H1 (cell line): ENCODE results near the gene SCP2. TPM values are rescaled to one million over a fixed set of nuclear protein-coding genes. Genes with fewer than 3 reads are reported as not detected.

Source experiments
- CTCF ChIA-PET: fragments of 300-600 bp; sonication (Branson Sonifier 250); formaldehyde crosslinking; loops from one replicate; lab custom pipeline; 2021; ENCODE audit not compliant: partially characterized antibody; lab: Charles Lee
- POLR2A ChIA-PET: fragments of 300-600 bp; sonication (Branson Sonifier 250); formaldehyde crosslinking; loops from one replicate; lab custom pipeline; 2021; ENCODE audit warnings: inconsistent platforms; ENCODE audit not compliant: partially characterized antibody; lab: Charles Lee
- DNase-seq, 2 experiments: peaks; one replicate each; pipeline versions ENCODE4 v3.0.0 to v3.0.0-alpha.2; 2010 to 2022; ENCODE audit warnings: low spot score in 2 of 2, low read depth in 1 of 2, mixed read lengths in 1 of 2
- FAIRE-seq: peaks from 2 replicates; lab custom pipeline; 2011; peaks lifted over from hg19 to GRCh38; lab: Jason Lieb, UNC
- H2AFZ ChIP-seq: 2 replicates; pipeline ENCODE4 v1.8.1; 2012; ENCODE audit warnings: low read length, inconsistent platforms
- H2AK5ac ChIP-seq: 2 replicates; pipeline ENCODE4 v1.6.1; 2013; ENCODE audit warnings: low read depth, low read length
- H2BK120ac ChIP-seq: replicated peaks from 2 replicates; pipeline ENCODE3; 2013; ENCODE audit warnings: low read depth, low read length, inconsistent platforms
- H2BK12ac ChIP-seq: 2 replicates; pipeline ENCODE4 v1.6.1; 2013; ENCODE audit warnings: low read depth, low read length
- H2BK15ac ChIP-seq: 2 replicates; pipeline ENCODE4 v1.6.1; 2013; ENCODE audit warnings: low read length
- H2BK20ac ChIP-seq: 2 replicates; pipeline ENCODE4 v1.6.1; 2013; ENCODE audit warnings: low read length
- H2BK5ac ChIP-seq: 2 replicates; pipeline ENCODE4 v1.6.1; 2013; ENCODE audit warnings: low read depth, low read length
- H3K14ac ChIP-seq: 2 replicates; pipeline ENCODE4 v1.6.1; 2013; ENCODE audit warnings: inconsistent platforms; ENCODE audit not compliant: insufficient read length
- H3K18ac ChIP-seq: 2 replicates; pipeline ENCODE4 v1.6.1; 2013; ENCODE audit warnings: low read length; ENCODE audit errors: extremely low read depth
- H3K23ac ChIP-seq: 2 replicates; pipeline ENCODE4 v1.6.1; 2013; ENCODE audit warnings: inconsistent platforms; ENCODE audit not compliant: insufficient read length
- H3K23me2 ChIP-seq: 2 replicates; pipeline ENCODE4 v1.6.1; 2013; ENCODE audit warnings: low read depth, low read length
- H3K27ac ChIP-seq: 2 replicates; pipeline ENCODE4 v1.6.1; 2011; ENCODE audit warnings: low read depth, low read length, inconsistent platforms
- H3K27me3 ChIP-seq, 4 experiments: replicated peaks in 1 of 4; 1 replicate in 1 of 4; 2 replicates in 3 of 4; pipeline versions ENCODE4 v1.6.1 to v1.8.1; 2011 to 2013; ENCODE audit warnings: low read length in 3 of 4, mild to moderate bottlenecking in 3 of 4, inconsistent platforms in 2 of 4, mixed read lengths in 2 of 4, moderate library complexity in 1 of 4; ENCODE audit not compliant: control insufficient read depth in 3 of 4, insufficient read depth in 3 of 4; ENCODE audit errors: extremely low read depth in 1 of 4
- H3K36me3 ChIP-seq, 4 experiments: 2 replicates each; pipeline versions ENCODE4 v1.6.1 to v1.8.1; 2011 to 2013; ENCODE audit warnings: mild to moderate bottlenecking in 4 of 4, low read length in 3 of 4, moderate library complexity in 2 of 4, control low read depth in 1 of 4, inconsistent platforms in 1 of 4; ENCODE audit not compliant: insufficient read depth in 4 of 4, control insufficient read depth in 2 of 4
- H3K4ac ChIP-seq: replicated peaks from 2 replicates; pipeline ENCODE3; 2013; ENCODE audit warnings: low read length, low read depth, mixed read lengths, inconsistent platforms; ENCODE audit not compliant: insufficient read length
- H3K4me1 ChIP-seq, 4 experiments: replicated peaks in 1 of 4; 1 replicate in 1 of 4; 2 replicates in 3 of 4; pipeline versions ENCODE4 v1.6.1 to v1.8.1; 2011 to 2013; ENCODE audit warnings: low read length in 3 of 4, inconsistent platforms in 2 of 4, mixed read lengths in 1 of 4; ENCODE audit not compliant: insufficient read depth in 4 of 4, control insufficient read depth in 3 of 4
- H3K4me2 ChIP-seq, 2 experiments: 2 replicates each; pipeline versions ENCODE4 v1.6.1 to v1.8.1; 2011 to 2013; ENCODE audit warnings: low read depth in 2 of 2, low read length in 2 of 2, control low read depth in 1 of 2, inconsistent platforms in 1 of 2, mild to moderate bottlenecking in 1 of 2; ENCODE audit not compliant: insufficient read depth in 1 of 2
- H3K4me3 ChIP-seq, 4 experiments: fragments of 200-600, 300-600 bp in 1 of 4; sonication (generic), shearing (Covaris generic), sonication (Bioruptor Twin) in 1 of 4; 2 replicates each; pipeline versions ENCODE4 v1.5.1 to v1.8.1; 2011 to 2016; ENCODE audit warnings: low read length in 4 of 4, low read depth in 3 of 4, control low read depth in 2 of 4, inconsistent platforms in 2 of 4, mild to moderate bottlenecking in 2 of 4, mixed read lengths in 1 of 4, moderate library complexity in 1 of 4; ENCODE audit not compliant: insufficient read depth in 2 of 4; ENCODE audit errors: extremely low read depth in 1 of 4
- H3K56ac ChIP-seq: replicated peaks from 2 replicates; pipeline ENCODE3; 2013; ENCODE audit warnings: low read depth, mild to moderate bottlenecking, mixed read lengths, low read length, inconsistent platforms; ENCODE audit not compliant: insufficient read length
- H3K79me1 ChIP-seq: 2 replicates; pipeline ENCODE4 v1.6.1; 2013; ENCODE audit warnings: low read depth, low read length, control low read depth
- H3K79me2 ChIP-seq, 2 experiments: 2 replicates each; pipeline versions ENCODE4 v1.6.1 to v1.8.1; 2012 to 2013; ENCODE audit warnings: low read length in 2 of 2, mild to moderate bottlenecking in 2 of 2, inconsistent platforms in 1 of 2; ENCODE audit not compliant: insufficient read depth in 2 of 2, control insufficient read depth in 1 of 2
- H3K9ac ChIP-seq, 4 experiments: replicated peaks in 1 of 4; 1 replicate in 1 of 4; 2 replicates in 3 of 4; pipeline versions ENCODE4 v1.6.1 to v1.8.1; 2011 to 2013; ENCODE audit warnings: low read depth in 3 of 4, low read length in 3 of 4, control low read depth in 2 of 4, mild to moderate bottlenecking in 2 of 4, moderate library complexity in 2 of 4, inconsistent platforms in 1 of 4; ENCODE audit errors: extremely low read depth in 1 of 4
- H3K9me3 ChIP-seq, 2 experiments: 2 replicates each; pipeline versions ENCODE4 v1.6.1 to v1.8.1; 2012 to 2013; ENCODE audit warnings: mild to moderate bottlenecking in 2 of 2, moderate library complexity in 2 of 2, control low read depth in 1 of 2, inconsistent platforms in 1 of 2, low read depth in 1 of 2, low read length in 1 of 2, mixed read lengths in 1 of 2; ENCODE audit not compliant: insufficient read depth in 2 of 2
- H4K20me1 ChIP-seq, 2 experiments: replicated peaks in 1 of 2; 2 replicates each; pipeline versions ENCODE3 to v1.8.1; 2011 to 2013; ENCODE audit warnings: inconsistent platforms in 2 of 2, low read length in 2 of 2, mild to moderate bottlenecking in 1 of 2; ENCODE audit not compliant: insufficient read depth in 2 of 2, control insufficient read depth in 1 of 2
- H4K5ac ChIP-seq: 2 replicates; pipeline ENCODE4 v1.6.1; 2013; ENCODE audit warnings: low read length, low read depth, mixed read lengths, inconsistent platforms; ENCODE audit not compliant: insufficient read length
- H4K8ac ChIP-seq: 2 replicates; pipeline ENCODE4 v1.8.0; 2013; ENCODE audit warnings: mild to moderate bottlenecking, moderate library complexity, low read length, inconsistent platforms; ENCODE audit not compliant: insufficient read depth; ENCODE audit errors: extremely low read depth
- H4K91ac ChIP-seq: replicated peaks from 2 replicates; pipeline ENCODE3; 2013; ENCODE audit warnings: low read length, mixed read lengths, inconsistent platforms; ENCODE audit not compliant: insufficient read length
- CHD1 ChIP-seq: IDR thresholded peaks from 2 replicates; pipeline ENCODE4 v1.6.1; 2012; ENCODE audit warnings: low read depth, low read length, improper control_type of control experiment
- CREB1 ChIP-seq: IDR thresholded peaks from 2 replicates; pipeline ENCODE4 v1.6.1; 2012; ENCODE audit warnings: inconsistent platforms
- EGR1 ChIP-seq: IDR thresholded peaks from 2 replicates; pipeline ENCODE4 v1.6.1; 2011; ENCODE audit warnings: low read depth, low read length, borderline replicate concordance
- EP300 ChIP-seq, 2 experiments: IDR thresholded peaks; 1 replicate in 1 of 2; 2 replicates in 1 of 2; pipeline ENCODE4 v1.6.1; 2011 to 2012; ENCODE audit warnings: low read depth in 2 of 2, low read length in 2 of 2, mild to moderate bottlenecking in 2 of 2, borderline replicate concordance in 1 of 2, inconsistent platforms in 1 of 2, moderate library complexity in 1 of 2
- FOSL1 ChIP-seq: IDR thresholded peaks from 2 replicates; pipeline ENCODE4 v1.6.1; 2011; ENCODE audit warnings: mild to moderate bottlenecking, low read depth, low read length, moderate library complexity; ENCODE audit not compliant: insufficient read depth
- KDM1A ChIP-seq: fragments of 200-600, 300-600 bp; sonication (generic); IDR thresholded peaks from 2 replicates; pipeline ENCODE4 v1.7.1; 2016; ENCODE audit warnings: mild to moderate bottlenecking, low read length, borderline replicate concordance
- MAFK ChIP-seq: IDR thresholded peaks from 2 replicates; pipeline ENCODE4 v1.6.1; 2012; ENCODE audit warnings: low read depth, mild to moderate bottlenecking, improper control_type of control experiment, low read length
- NANOG ChIP-seq: IDR thresholded peaks from 2 replicates; pipeline ENCODE4 v1.6.1; 2011; ENCODE audit warnings: low read length, low read depth, mild to moderate bottlenecking, inconsistent platforms; ENCODE audit not compliant: insufficient read depth, poor library complexity, severe bottlenecking
- POU5F1 ChIP-seq: IDR thresholded peaks from 2 replicates; pipeline ENCODE4 v1.6.1; 2011; ENCODE audit warnings: low read depth, mild to moderate bottlenecking, low read length, moderate library complexity
- SP2 ChIP-seq: IDR thresholded peaks from 2 replicates; pipeline ENCODE4 v1.6.1; 2012; ENCODE audit warnings: mild to moderate bottlenecking, low read length, inconsistent platforms
- SUZ12 ChIP-seq: fragments of 200-600 bp; sonication (generic); IDR thresholded peaks from 2 replicates; pipeline ENCODE4 v1.6.1; 2012; ENCODE audit warnings: mild to moderate bottlenecking, inconsistent platforms, low read length, moderate library complexity, mixed read lengths
- TAF1 ChIP-seq: IDR thresholded peaks from 2 replicates; pipeline ENCODE4 v1.6.1; 2011; ENCODE audit warnings: mild to moderate bottlenecking, low read depth, low read length
- WGBS, 2 experiments: shearing (Covaris generic) in 1 of 2; methylation state at CpG; one replicate each; pipeline versions ENCODE4 v1.1.6 to v1.1.7; 2013 to 2015; ENCODE audit warnings: low lambda C conversion rate in 2 of 2, mixed read lengths in 2 of 2, inconsistent platforms in 1 of 2, low coverage in 1 of 2, missing lambda C conversion rate in 1 of 2; ENCODE audit not compliant: insufficient replicate concordance in 2 of 2, insufficient coverage in 1 of 2, insufficient read length in 1 of 2; ENCODE audit errors: extremely low coverage in 1 of 2, missing lambda C conversion rate in 1 of 2; 5-methylcytosine and 5-hydroxymethylcytosine counted together
- polyA plus RNA-seq, 7 experiments: library from polyadenylated mRNA; depleted of rRNA in 3 of 7; stranded (reverse) in 5 of 7; unstranded in 2 of 7; fragments of >200 nt in 5 of 7; fragments of 200-250 nt in 2 of 7; gene quantifications; 1 replicate in 5 of 7; 2 replicates in 1 of 7; 4 replicates in 1 of 7; pipeline versions ENCODE4 v1.2.1 to v1.2.3, GENCODE V29; 2011 to 2013; ENCODE audit warnings: missing spikeins in 2 of 7, mixed read lengths in 2 of 7
- total RNA-seq: library from RNA; stranded (reverse); fragmentation: NEBNext Ultra II Directional; extraction: Animal tissue kit (Norgen Biotek cat#: 25700); gene quantifications from 2 replicates; pipeline ENCODE4 v1.2.1, GENCODE V29; 2021

The SCP2 gene
- total and polyA plus RNA-seq, 2 of the 8 experiments (the other 6 are each of a cell fraction or from before 2014, with no cell fraction given), result 20.9 to 54.3 TPM

DNA sequence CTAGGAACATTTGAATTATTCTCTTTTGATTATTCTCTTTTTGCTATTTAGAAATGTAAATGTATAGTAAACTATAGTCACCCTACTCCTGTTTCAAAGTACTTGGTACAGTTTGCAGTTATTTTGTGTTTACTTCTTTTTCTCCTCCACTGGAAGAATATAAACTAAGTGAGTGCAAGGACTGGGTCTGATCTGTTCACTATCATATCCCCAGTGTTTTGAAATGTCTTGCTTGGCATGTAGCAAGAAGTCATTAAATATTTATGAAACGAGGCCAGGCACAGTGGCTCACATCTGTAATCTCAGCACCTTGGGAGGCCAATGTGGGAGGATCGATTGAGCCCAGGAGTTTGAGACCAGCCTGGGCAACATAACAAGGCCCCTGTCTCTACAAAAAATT, 99.2 kb downstream of the SCP2 start:
- H2BK12ac ChIP-seq, result no peak overlapping the region
- CTCF ChIA-PET, result interaction anchor here (0.6 to 1.8 kb wide), 2 partner anchors 10 to 96 kb away, joined by 3 read pairs; no protein-coding TSS in a partner anchor
- TF ChIP-seq EGR1 (no peak), EP300 (IDR thresholded peaks at IDR 0.05; ENCODE audit: borderline replicate concordance in 1 of 2, low read depth in 2 of 2, low read length in 2 of 2) (no peak), CHD1 (no peak), CREB1 (no peak), SP2 (no peak), SUZ12 (no peak), NANOG (no peak), KDM1A (no peak), MAFK (no peak), FOSL1 (no peak), POU5F1 (no peak), TAF1 (no peak)

More for the DNA sequence above, 99.2 kb downstream of the SCP2 start:
- Histone ChIP-seq H3K27ac (no peak overlapping the region), H3K79me2 (no peaks in the 10 kb centered on the region), H2BK5ac (no peak overlapping the region), H2BK20ac (no peak overlapping the region), H2BK15ac (no peak overlapping the region), H3K4me1 (no peaks in the 10 kb centered on the region), H4K20me1 (no peaks in the 10 kb centered on the region), H4K5ac (no peak overlapping the region), H4K8ac (no peak overlapping the region), H3K23ac (no peak overlapping the region), H3K23me2 (no peaks in the 10 kb centered on the region), H2AK5ac (no peak overlapping the region), H3K18ac (no peak overlapping the region), H3K27me3 (no peaks in the 10 kb centered on the region), H3K9ac (no peak overlapping the region), H3K36me3 (no peaks in the 10 kb centered on the region; a peak in 1 of 8 replicates), H4K91ac (no peak overlapping the region), H3K56ac (no peak overlapping the region), H3K4me3 (no peak overlapping the region), H3K9me3 (no peaks in the 10 kb centered on the region), H3K4ac (no peak overlapping the region), H3K79me1 (no peaks in the 10 kb centered on the region), H3K4me2 (no peak overlapping the region), H2BK120ac (no peak overlapping the region), H3K14ac (no peak overlapping the region), H2AFZ (no peak overlapping the region)
- POLR2A ChIA-PET, result no interaction called here
- WGBS, 2 experiments, result 78% methylated on average over 2 of the region's 2 CpGs; no CpG with 5 or more reads in 1 of the 2 experiments
- no peak for FAIRE-seq
- no peak for DNase-seq
